K562 (cell line): ENCODE measurements around the gene TAS2R16. TPM values are rescaled to one million over a fixed set of nuclear protein-coding genes. Genes with fewer than 3 reads are reported as not detected.

ENCODE experiments used
- ATAC-seq: fragments of 200-7000 bp; cut with Tn5 transposase; 3 replicates; pipeline ENCODE4 v1.9.1; 2020; ENCODE audit warnings: moderate library complexity
- BruUV-seq: library from RNA; stranded (reverse); fragments of 400-500 nt; replicated peaks from 2 replicates; lab custom pipeline; 2021; lab: Mats Ljungman, UMichigan
- CTCF ChIA-PET: fragments of 300-600 bp; formaldehyde crosslinking; extraction: SDS; loops from one replicate; lab custom pipeline; 2021; ENCODE audit warnings: low intra/inter-chr PET ratio; lab: Yijun Ruan, JAX
- POLR2A ChIA-PET: fragments of 300-600, 350-650 bp; sonication (Branson Sonifier 250); formaldehyde crosslinking; extraction: SDS; loops from one replicate; lab custom pipeline; 2021; ENCODE audit warnings: antibody characterized with exemption, inconsistent platforms; lab: Yijun Ruan, JAX
- DNase-seq, 4 experiments: peaks; one replicate each; pipeline versions ENCODE4 v3.0.0 to v3.0.0-alpha.2; 2011 to 2018; ENCODE audit warnings: low spot score in 3 of 4, mixed read lengths in 3 of 4; ENCODE audit errors: extremely low read depth in 1 of 4
- FAIRE-seq: peaks from 2 replicates; lab custom pipeline; 2011; peaks lifted over from hg19 to GRCh38; lab: Jason Lieb, UNC
- H2AFZ ChIP-seq: 2 replicates; pipeline ENCODE4 v1.6.0; 2011; ENCODE audit warnings: low read depth, low read length, control low read depth, inconsistent platforms
- H3K27ac ChIP-seq: fragments of 200-600 bp; 3 replicates; pipeline ENCODE4 v1.8.0; 2011; ENCODE audit warnings: low read depth, mild to moderate bottlenecking, control low read depth, inconsistent platforms, low read length, moderate library complexity, mixed read lengths; ENCODE audit errors: extremely low read depth
- H3K27me3 ChIP-seq, 2 experiments: fragments of 300-600 bp in 1 of 2; 2 replicates in 1 of 2; 3 replicates in 1 of 2; pipeline versions ENCODE4 v1.6.0 to v1.8.0; 2011; ENCODE audit warnings: inconsistent platforms in 2 of 2, low read length in 2 of 2, mild to moderate bottlenecking in 1 of 2, mixed read lengths in 1 of 2, moderate library complexity in 1 of 2; ENCODE audit not compliant: control insufficient read depth in 2 of 2, insufficient read depth in 2 of 2
- H3K36me3 ChIP-seq: fragments of 300-600 bp; 3 replicates; pipeline ENCODE4 v1.8.0; 2011; ENCODE audit warnings: mild to moderate bottlenecking, low read length, inconsistent platforms; ENCODE audit not compliant: control insufficient read depth, insufficient read depth
- H3K4me1 ChIP-seq, 2 experiments: fragments of 200-600 bp in 1 of 2; replicated peaks in 1 of 2; 2 replicates in 1 of 2; 3 replicates in 1 of 2; pipeline versions ENCODE4 v1.5.1 to v1.8.0; 2011; ENCODE audit warnings: inconsistent platforms in 2 of 2, low read length in 2 of 2, mild to moderate bottlenecking in 1 of 2, mixed read lengths in 1 of 2, moderate library complexity in 1 of 2; ENCODE audit not compliant: control insufficient read depth in 2 of 2, insufficient read depth in 2 of 2
- H3K4me2 ChIP-seq: 2 replicates; pipeline ENCODE4 v1.6.1; 2011; ENCODE audit warnings: low read length, control low read depth, inconsistent platforms, mixed read lengths; ENCODE audit not compliant: insufficient read depth
- H3K4me3 ChIP-seq: fragments of 200-600 bp; sonication (generic), shearing (Covaris generic); 2 replicates; pipeline ENCODE4 v1.5.1; 2016; ENCODE audit warnings: control low read depth, inconsistent platforms
- H3K79me2 ChIP-seq: fragments of 200-600 bp; 3 replicates; pipeline ENCODE4 v1.8.0; 2011; ENCODE audit warnings: low read length, inconsistent platforms; ENCODE audit not compliant: control insufficient read depth, insufficient read depth
- H3K9ac ChIP-seq, 2 experiments: 2 replicates each; pipeline versions ENCODE4 v1.6.0 to v1.6.1; 2011; ENCODE audit warnings: low read depth in 2 of 2, low read length in 2 of 2, control low read depth in 1 of 2, inconsistent platforms in 1 of 2, mild to moderate bottlenecking in 1 of 2, mixed read lengths in 1 of 2; ENCODE audit not compliant: insufficient read depth in 1 of 2
- H3K9me1 ChIP-seq: one replicate; pipeline ENCODE4 v1.6.0; 2011; ENCODE audit warnings: inconsistent platforms, mild to moderate bottlenecking, low read length, moderate library complexity; ENCODE audit not compliant: control insufficient read depth, insufficient read depth
- H3K9me3 ChIP-seq: replicated peaks from 2 replicates; pipeline ENCODE4 v1.5.1; 2011; ENCODE audit warnings: low read depth, low read length, inconsistent platforms; ENCODE audit not compliant: control insufficient read depth, insufficient read depth
- H4K20me1 ChIP-seq: replicated peaks from 2 replicates; pipeline ENCODE4 v1.6.1; 2011; ENCODE audit warnings: low read length, inconsistent platforms, mixed read lengths; ENCODE audit not compliant: control insufficient read depth, insufficient read depth
- WGBS: fragments of 100-300 bp; shearing (Covaris generic); methylation state at CpG from one replicate; pipeline ENCODE4 v1.1.6; 2016; ENCODE audit warnings: low coverage, mixed read lengths; ENCODE audit not compliant: insufficient coverage; ENCODE audit errors: missing lambda C conversion rate; 5-methylcytosine and 5-hydroxymethylcytosine counted together
- in situ Hi-C: fragments of 300-500 bp; cut with MboI; formaldehyde crosslinking; loops from 4 replicates; pipeline ENCODE4 v1.15.0; 2018; ENCODE audit warnings: inconsistent platforms, mixed read lengths
- intact Hi-C: fragments of 100-400 bp; cut with micrococcal nuclease; formaldehyde crosslinking; loops from 2 replicates; pipeline ENCODE4 v1.14.2; 2022
- polyA plus RNA-seq, 8 experiments: library from polyadenylated mRNA; depleted of rRNA in 4 of 8; stranded (reverse) in 5 of 8; unstranded in 3 of 8; fragments of >200 nt; fragmentation: Nextera tagmentation in 2 of 8; fragmentation: Illumina TruSeq in 1 of 8; extraction: Ambion mirVana in 2 of 8; extraction: Trizol in 1 of 8; gene quantifications; 2 replicates each; pipeline versions ENCODE4 v1.2.1 to v1.2.3, GENCODE V29; 2011 to 2014; ENCODE audit warnings: inconsistent platforms in 1 of 8, missing spikeins in 1 of 8
- total RNA-seq, 7 experiments: library from RNA; depleted of rRNA in 6 of 7; stranded (reverse); fragments of >200 nt in 6 of 7; fragmentation: Illumina TruSeq in 2 of 7; extraction: Trizol in 2 of 7; gene quantifications; 2 replicates each; pipeline versions ENCODE4 v1.2.1 to v1.2.3, GENCODE V29; 2011 to 2021; ENCODE audit warnings: low replicate concordance in 1 of 7
- TF ChIP-seq, protein P1 (sequence below): sonication (generic); formaldehyde crosslinking; IDR thresholded peaks from 2 replicates; pipeline ENCODE4 v1.8.0; 2022; ENCODE audit warnings: mild to moderate bottlenecking, low read depth, missing genetic modification reagents
- TF ChIP-seq, protein P2 (sequence below): sonication (generic); formaldehyde crosslinking; IDR thresholded peaks from 2 replicates; pipeline ENCODE4 v1.8.0; 2023; ENCODE audit warnings: mild to moderate bottlenecking, missing genetic modification reagents

Gene TAS2R16
- total and polyA plus RNA-seq, 9 of the 15 experiments (the other 6 are each of a cell fraction or from before 2014, with no cell fraction given), result not detected

DNA sequence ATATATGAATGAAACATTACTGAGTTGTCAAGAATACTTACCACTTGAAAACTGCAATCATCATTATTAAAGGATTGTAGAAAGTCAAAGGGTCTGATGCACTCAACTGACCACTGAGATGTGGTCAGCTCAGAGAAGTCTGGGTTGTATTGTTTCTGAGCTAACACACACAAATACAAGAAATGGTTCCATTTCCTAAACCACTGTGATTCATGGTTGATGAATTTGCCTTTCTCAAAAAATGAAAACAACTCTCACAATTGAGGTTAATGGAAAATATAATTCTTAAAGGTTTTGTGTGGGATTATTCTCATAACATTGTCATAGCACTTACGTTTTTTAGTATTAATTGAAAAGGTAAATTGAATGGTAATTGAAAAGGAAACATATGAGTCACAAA, 45.6 kb upstream of the TAS2R16 start:
- no peak for DNase-seq
- Histone ChIP-seq H4K20me1 (no peaks in the 10 kb centered on the region), H2AFZ (no peak overlapping the region), H3K4me2 (no peak overlapping the region), H3K9ac (no peak overlapping the region), H3K27ac (no peak overlapping the region), H3K9me3 (peaks cover 3% of the 10 kb centered on the region), H3K27me3 (no peaks in the 10 kb centered on the region), H3K36me3 (no peaks in the 10 kb centered on the region), H3K79me2 (no peaks in the 10 kb centered on the region), H3K4me3 (no peak overlapping the region), H3K9me1 (no peaks in the 10 kb centered on the region), H3K4me1 (no peaks in the 10 kb centered on the region)
- in situ Hi-C loops, result no loop called here
- ATAC-seq, result no peak
- no TSS peak for BruUV-seq
- FAIRE-seq, result no peak
- WGBS, result 0% methylated on average over 1 of the region's 1 CpG
- ChIA-PET POLR2A (no interaction called here), CTCF (no interaction called here)
- TF ChIP-seq, protein P1, sequence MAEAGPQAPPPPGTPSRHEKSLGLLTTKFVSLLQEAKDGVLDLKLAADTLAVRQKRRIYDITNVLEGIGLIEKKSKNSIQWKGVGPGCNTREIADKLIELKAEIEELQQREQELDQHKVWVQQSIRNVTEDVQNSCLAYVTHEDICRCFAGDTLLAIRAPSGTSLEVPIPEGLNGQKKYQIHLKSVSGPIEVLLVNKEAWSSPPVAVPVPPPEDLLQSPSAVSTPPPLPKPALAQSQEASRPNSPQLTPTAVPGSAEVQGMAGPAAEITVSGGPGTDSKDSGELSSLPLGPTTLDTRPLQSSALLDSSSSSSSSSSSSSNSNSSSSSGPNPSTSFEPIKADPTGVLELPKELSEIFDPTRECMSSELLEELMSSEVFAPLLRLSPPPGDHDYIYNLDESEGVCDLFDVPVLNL (CRISPR knock-in tag), result no peak
- intact Hi-C loops, result no loop called here

DNA sequence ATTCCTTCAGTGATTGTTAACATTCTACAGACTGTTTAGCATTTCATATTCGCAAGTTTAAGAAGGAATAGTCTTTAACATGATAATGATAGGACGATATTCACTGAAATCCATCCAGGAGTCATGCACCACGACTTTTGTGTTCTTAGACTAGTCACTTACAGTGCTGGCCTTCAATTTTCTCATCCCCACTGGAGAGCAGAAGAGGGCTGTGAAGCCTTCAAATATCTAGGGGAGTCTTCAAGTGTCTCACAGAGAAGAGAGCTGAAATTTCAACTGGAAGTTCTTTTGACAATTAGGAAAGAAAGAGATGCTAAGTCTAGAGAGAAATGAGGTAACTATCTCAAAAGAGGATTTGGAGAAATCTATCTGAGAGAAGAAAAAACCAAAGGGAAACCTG, 43.8 kb upstream of the TAS2R16 start:
- Histone ChIP-seq H3K9me1 (no peaks in the 10 kb centered on the region), H3K4me3 (no peak overlapping the region), H4K20me1 (no peaks in the 10 kb centered on the region), H3K4me1 (no peaks in the 10 kb centered on the region), H3K27ac (no peak overlapping the region), H3K36me3 (no peaks in the 10 kb centered on the region), H3K9ac (no peak overlapping the region), H3K4me2 (no peak overlapping the region), H2AFZ (no peak overlapping the region), H3K79me2 (no peaks in the 10 kb centered on the region), H3K9me3 (no peaks in the 10 kb centered on the region; the same call in none of the 2 replicates), H3K27me3 (no peaks in the 10 kb centered on the region)
- ChIA-PET CTCF (no interaction called here), POLR2A (no interaction called here)
- FAIRE-seq (no peak), DNase-seq (no peak), ATAC-seq (no peak)
- no TSS peak for BruUV-seq
- intact Hi-C loops, result no loop called here
- 1% methylated on average over 3 of the region's 3 CpGs for WGBS
- in situ Hi-C loops, result no loop called here
- TF ChIP-seq, protein P2, sequence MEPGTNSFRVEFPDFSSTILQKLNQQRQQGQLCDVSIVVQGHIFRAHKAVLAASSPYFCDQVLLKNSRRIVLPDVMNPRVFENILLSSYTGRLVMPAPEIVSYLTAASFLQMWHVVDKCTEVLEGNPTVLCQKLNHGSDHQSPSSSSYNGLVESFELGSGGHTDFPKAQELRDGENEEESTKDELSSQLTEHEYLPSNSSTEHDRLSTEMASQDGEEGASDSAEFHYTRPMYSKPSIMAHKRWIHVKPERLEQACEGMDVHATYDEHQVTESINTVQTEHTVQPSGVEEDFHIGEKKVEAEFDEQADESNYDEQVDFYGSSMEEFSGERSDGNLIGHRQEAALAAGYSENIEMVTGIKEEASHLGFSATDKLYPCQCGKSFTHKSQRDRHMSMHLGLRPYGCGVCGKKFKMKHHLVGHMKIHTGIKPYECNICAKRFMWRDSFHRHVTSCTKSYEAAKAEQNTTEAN (CRISPR knock-in tag), result no peak
